Measurements from ENCODE around the gene CPAMD8. TPM values are rescaled to one million over a fixed set of nuclear protein-coding genes. Genes with fewer than 3 reads are reported as not detected.

Gene CPAMD8
- total and polyA plus RNA-seq, 5 experiments from 2014 or later, result 0.89 to 7.5 (median 2.1) TPM

DNA sequence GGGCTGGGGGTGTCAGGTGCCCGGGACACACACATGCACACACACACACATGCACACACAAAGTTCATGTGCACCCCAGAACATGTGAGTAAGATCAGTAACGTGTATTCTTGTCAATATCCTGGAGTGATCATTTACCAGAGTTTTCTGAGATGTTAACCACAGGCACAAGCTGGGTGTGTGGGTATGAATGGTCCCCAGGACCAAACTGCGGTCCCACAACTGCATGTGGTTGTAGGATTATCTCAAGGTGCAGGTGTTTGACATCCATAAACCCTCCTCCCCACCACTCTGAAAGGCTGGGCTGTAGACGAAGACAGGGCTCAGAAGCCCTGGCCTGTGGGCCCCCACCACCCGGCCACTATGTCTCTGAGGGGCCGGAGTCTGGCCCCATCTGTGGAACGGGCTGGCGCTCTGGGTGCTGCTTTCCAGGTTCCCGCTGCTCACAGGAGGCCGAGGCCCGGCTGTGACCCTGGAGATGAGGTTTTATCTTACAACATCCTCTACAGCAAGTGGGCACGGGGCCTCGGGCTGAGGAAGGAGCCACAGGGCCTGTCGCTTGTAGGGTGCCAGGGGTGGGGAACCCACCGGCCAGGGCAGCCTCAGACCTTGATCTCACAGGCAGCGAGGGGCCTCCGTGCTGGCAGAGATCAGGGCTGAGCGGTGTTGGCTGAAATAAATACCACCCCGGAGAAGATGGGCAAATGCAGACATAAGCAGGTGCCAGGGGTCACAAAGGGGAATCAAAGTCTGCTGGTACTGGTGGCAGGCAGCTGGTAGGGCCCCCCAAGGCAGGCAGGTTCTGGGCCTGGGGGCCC, 133.5 kb downstream of the CPAMD8 start:
- ATAC-seq, result no peak
- Mint-ChIP-seq H3K27ac (peak overlapping the region in 2 of 10 donors; percentile 13 to 53), H3K9me3 (no peaks in the 10 kb centered on the region), H3K27me3 (peaks cover 0 to 31% (median 5%) of the 10 kb centered on the region in 5 donors), H3K4me3 (peak overlapping the region in 5 of 10 donors; percentile 26 to 63 (median 48)), H3K4me1 (peaks cover 12 to 39% (median 30%) of the 10 kb centered on the region in 4 donors), H3K36me3 (no peaks in the 10 kb centered on the region)
- no peak for DNase-seq
- POLR2A ChIA-PET, result interaction anchor here (0.6 kb wide), 1 partner anchor 17 kb away, joined by 3 read pairs; no protein-coding TSS in a partner anchor

DNA sequence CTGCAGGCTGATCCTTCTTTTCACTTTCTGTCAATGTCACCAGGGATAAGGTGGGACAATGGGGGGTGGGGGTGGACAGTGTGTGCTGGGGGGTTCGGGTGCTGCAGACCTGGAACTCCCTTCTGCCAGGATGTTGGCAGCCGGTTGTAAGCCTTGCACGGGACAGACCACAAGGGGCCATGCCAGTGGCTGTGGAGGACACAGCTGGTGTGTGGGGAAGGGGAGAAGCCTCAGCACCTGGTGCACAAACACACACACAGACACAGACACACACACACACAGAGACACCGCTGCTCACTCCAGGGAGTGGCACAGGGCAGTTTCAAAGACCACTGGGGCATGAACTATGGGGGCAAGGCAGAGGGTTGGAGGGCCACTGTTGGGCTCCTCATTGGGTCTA, 134.2 kb downstream of the CPAMD8 start:
- POLR2A ChIA-PET, result no interaction called here
- Mint-ChIP-seq H3K27me3 (peaks cover 0 to 35% (median 5%) of the 10 kb centered on the region in 5 donors), H3K27ac (peak overlapping the region in 1 of 10 donors; percentile 29), H3K36me3 (no peaks in the 10 kb centered on the region), H3K4me3 (no peak overlapping the region), H3K9me3 (no peaks in the 10 kb centered on the region), H3K4me1 (peaks cover 12 to 36% (median 29%) of the 10 kb centered on the region in 4 donors)
- DNase-seq, result no peak
- ATAC-seq, result no peak

DNA sequence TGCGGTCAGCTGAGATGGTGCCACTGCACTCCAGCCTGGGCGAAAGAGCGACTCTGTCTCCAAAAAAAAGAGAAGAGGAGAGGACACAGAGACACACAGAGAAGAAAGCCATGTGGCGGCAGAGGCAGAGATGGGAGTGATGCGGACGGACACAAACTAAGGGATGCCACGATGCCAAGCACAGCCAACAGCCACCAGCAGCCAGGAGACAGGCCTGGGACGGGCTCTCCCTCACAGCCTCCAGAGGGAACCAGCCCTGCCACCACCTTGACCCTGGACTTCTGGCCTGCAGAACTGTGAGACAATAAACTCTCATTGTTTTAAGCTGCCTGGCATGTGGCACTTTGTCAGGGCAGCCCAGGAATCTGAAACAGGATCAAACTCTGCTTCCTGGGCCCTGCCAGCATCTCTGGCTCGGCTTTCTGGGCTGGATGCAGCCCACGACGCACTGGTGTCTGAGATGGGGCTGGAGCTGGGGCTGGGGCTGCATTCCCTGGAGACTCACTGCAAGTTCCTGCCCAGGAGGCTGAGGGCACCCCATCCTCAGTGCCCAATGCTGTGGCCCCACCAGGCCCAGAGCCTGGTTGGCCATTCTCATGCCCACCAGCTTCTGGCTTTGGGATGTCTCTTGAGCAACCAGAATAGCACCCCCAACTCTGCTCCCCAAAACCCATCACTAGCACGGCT, 134.8 kb downstream of the CPAMD8 start:
- POLR2A ChIA-PET, result no interaction called here
- H3K9me3 Mint-ChIP-seq, result no peaks in the 10 kb centered on the region
- no peak overlapping the region for H3K27ac Mint-ChIP-seq
- DNase-seq (no peak), ATAC-seq (no peak)
- H3K4me3 Mint-ChIP-seq, result no peak overlapping the region
- peaks cover 0 to 40% (median 5%) of the 10 kb centered on the region in 5 donors for H3K27me3 Mint-ChIP-seq
- H3K36me3 Mint-ChIP-seq, result no peaks in the 10 kb centered on the region
- H3K4me1 Mint-ChIP-seq, result peaks cover 12 to 36% (median 29%) of the 10 kb centered on the region in 4 donors

DNA sequence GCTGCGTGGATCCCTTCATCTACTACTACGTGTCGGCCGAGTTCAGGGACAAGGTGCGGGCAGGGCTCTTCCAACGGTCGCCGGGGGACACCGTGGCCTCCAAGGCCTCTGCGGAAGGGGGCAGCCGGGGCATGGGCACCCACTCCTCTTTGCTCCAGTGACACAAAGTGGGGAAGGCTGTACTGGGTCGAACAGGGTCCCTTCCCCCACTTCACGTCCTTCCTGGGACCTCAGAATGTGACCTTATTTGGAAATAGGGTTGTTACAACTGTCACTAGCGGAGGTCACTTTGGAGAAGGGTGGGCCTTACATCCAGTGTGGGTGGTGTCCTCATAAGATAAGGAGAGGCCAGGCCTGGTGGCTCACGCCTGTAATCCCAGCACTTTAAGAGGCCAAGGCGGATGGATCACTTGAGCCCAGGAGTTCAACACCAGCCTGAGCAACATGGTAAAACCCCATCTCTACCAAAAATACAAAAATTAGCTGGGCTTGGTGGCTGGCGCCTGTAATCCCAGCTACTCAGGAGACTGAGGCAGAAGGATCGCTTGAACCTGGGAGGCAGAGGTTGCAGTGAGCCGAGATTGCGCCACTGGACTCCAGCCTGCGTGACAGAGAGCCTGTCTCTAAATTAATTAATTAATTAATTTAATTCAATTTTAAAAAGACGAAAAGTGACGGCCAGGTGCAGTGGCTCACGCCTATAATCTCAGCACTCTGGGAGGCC, 136.0 kb downstream of the CPAMD8 start:
- DNase-seq (no peak), ATAC-seq (no peak)
- POLR2A ChIA-PET, result no interaction called here
- Mint-ChIP-seq H3K4me3 (no peak overlapping the region), H3K36me3 (no peaks in the 10 kb centered on the region), H3K27ac (peak overlapping the region in 1 of 10 donors; percentile 44), H3K9me3 (no peaks in the 10 kb centered on the region), H3K27me3 (peaks cover 0 to 40% (median 5%) of the 10 kb centered on the region in 5 donors), H3K4me1 (peaks cover 12 to 36% (median 27%) of the 10 kb centered on the region in 4 donors)

DNA sequence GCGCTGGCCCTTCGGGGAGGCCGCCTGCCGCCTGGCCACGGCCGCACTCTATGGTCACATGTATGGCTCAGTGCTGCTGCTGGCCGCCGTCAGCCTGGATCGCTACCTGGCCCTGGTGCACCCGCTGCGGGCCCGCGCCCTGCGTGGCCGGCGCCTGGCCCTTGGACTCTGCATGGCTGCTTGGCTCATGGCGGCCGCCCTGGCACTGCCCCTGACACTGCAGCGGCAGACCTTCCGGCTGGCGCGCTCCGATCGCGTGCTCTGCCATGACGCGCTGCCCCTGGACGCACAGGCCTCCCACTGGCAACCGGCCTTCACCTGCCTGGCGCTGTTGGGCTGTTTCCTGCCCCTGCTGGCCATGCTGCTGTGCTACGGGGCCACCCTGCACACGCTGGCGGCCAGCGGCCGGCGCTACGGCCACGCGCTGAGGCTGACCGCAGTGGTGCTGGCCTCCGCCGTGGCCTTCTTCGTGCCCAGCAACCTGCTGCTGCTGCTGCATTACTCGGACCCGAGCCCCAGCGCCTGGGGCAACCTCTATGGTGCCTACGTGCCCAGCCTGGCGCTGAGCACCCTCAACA, 136.6 kb downstream of the CPAMD8 start:
- DNase-seq, result no peak
- POLR2A ChIA-PET, result no interaction called here
- Mint-ChIP-seq H3K36me3 (no peaks in the 10 kb centered on the region), H3K9me3 (peaks cover 0 to 5% (median 0%) of the 10 kb centered on the region in 9 donors), H3K4me3 (no peak overlapping the region), H3K4me1 (peaks cover 10 to 33% (median 21%) of the 10 kb centered on the region in 4 donors), H3K27me3 (peaks cover 0 to 37% (median 2%) of the 10 kb centered on the region in 5 donors), H3K27ac (no peak overlapping the region)
- ATAC-seq, result no peak

DNA sequence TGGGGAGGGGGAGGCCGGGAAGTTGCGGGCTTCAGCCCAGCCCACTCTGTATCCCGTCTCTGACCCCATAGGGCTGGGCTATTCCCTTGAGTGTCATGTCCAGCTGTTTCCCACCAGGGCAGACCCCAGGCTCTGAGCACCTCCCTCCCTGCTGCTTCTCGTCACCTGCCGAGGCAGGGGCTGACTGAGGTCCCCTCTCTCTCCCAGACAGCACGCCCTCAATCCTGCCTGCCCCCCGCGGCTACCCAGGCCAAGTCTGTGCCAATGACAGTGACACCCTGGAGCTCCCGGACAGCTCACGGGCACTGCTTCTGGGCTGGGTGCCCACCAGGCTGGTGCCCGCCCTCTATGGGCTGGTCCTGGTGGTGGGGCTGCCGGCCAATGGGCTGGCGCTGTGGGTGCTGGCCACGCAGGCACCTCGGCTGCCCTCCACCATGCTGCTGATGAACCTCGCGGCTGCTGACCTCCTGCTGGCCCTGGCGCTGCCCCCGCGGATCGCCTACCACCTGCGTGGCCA, 137.2 kb downstream of the CPAMD8 start:
- POLR2A ChIA-PET, result no interaction called here

DNA sequence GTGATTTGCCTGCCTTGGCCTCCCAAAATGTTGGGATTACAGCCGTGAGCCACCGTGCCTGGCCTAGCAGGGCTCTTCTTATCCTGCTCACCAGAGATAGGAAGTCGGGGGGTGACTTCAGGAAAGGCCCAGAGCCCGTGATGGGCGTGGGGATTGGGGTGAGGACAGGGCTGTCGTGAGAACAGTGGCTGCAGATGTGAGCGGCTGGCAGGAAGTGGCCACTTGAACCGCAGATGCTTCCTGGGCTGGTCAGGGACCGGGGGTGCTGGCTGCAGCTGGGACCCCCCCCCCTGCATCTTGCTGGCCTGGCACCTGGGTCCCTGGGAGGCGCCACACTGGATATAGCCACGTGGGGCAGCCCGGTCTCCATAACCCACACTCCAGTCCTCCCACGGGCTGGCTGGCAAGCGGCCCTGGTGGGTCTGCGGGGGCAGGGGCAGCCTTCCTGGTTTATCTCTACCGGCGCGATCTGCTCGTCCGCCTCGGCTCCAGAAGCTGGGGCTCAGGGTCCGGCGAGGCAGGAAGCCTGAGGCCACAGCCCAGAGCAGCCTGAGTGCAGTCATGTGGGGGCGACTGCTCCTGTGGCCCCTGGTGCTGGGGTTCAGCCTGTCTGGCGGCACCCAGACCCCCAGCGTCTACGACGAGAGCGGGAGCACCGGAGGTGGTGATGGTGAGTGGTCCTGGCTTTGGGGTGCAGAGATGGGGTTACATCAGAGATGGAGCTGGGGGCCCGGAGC, 137.8 kb downstream of the CPAMD8 start, which contains the start of gene F2RL3:
TSS of gene F2RL3 (plus strand) at position 371 of the 737 bp plus-strand sequence. CDS start at position 562, 191 bp downstream.
- no peaks in the 10 kb centered on the region for H3K36me3 Mint-ChIP-seq
- peak within 1 kb of the TSS in 1 of 10 donors; percentile 68 for H3K27ac Mint-ChIP-seq
- peaks cover 0 to 38% (median 2%) of the 10 kb centered on the region in 5 donors for H3K27me3 Mint-ChIP-seq
- POLR2A ChIA-PET, result no interaction called here
- ATAC-seq (peak in 1 of 2 donors; percentile 25), DNase-seq (no peak)
- H3K4me3 Mint-ChIP-seq, result peak within 1 kb of the TSS in 2 of 10 donors; percentile 25 to 28
- peaks cover 10 to 27% (median 19%) of the 10 kb centered on the region in 4 donors for H3K4me1 Mint-ChIP-seq
- peaks cover 0 to 8% (median 0%) of the 10 kb centered on the region in 9 donors for H3K9me3 Mint-ChIP-seq

More for the DNA sequence above, 137.2 kb downstream of the CPAMD8 start:
- Mint-ChIP-seq H3K27ac (no peak overlapping the region), H3K4me1 (peaks cover 10 to 33% (median 21%) of the 10 kb centered on the region in 4 donors), H3K4me3 (peak overlapping the region in 1 of 10 donors; percentile 25), H3K36me3 (no peaks in the 10 kb centered on the region), H3K9me3 (peaks cover 0 to 6% (median 0%) of the 10 kb centered on the region in 9 donors), H3K27me3 (peaks cover 0 to 37% (median 2%) of the 10 kb centered on the region in 5 donors)
- ATAC-seq, result no peak
- DNase-seq, result no peak

DNA sequence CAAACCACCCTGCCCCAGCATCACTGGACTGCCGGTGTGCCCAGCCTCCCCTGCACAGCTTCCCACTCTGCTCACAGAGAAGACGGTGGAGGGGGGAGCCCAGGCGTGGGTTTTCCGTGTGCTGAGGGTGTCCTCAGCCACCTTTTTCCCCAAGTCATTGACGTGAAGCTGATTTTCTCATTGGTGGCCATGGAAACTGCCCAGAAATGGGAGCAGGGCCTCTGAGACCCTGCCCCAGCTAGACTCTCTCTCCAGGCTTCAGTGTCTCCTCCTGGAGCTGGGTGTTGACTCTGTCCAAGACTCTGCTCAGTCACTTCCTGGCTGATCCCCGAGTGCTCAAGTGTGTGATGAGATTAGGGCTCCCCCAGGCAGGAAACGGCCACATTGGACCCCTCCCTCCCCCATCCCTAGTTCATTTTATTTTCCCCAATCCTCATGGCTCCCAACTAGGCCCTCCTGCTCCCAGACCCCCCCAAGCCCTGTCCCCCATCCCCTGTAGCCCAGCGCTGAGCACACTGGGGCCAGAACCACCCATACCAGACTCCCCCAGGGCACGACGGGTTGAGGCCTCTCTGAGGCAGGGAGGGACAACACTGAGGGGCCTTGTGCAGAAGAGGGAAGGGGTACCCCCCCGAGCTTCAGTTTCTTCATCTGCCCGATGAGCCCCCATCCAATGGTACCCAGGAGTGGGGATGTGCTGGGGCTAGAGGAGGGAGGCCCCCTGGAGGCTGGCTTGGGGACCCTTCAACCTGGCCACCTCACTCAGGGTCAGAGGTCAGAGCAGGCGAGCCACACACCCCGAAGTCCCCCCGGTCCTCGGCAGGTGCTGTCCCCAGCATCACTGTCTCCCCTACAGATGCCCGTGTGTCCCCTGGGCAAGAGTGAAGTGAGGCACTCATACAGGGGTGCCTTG, 139.0 kb downstream of the CPAMD8 start:
- Mint-ChIP-seq H3K4me3 (no peak overlapping the region), H3K9me3 (peaks cover 0 to 20% (median 8%) of the 10 kb centered on the region in 9 donors), H3K27ac (no peak overlapping the region), H3K27me3 (peaks cover 0 to 36% (median 4%) of the 10 kb centered on the region in 5 donors), H3K36me3 (peaks cover 2 to 6% (median 6%) of the 10 kb centered on the region in 3 donors), H3K4me1 (peaks cover 5 to 16% (median 9%) of the 10 kb centered on the region in 4 donors)
- no peak for DNase-seq
- POLR2A ChIA-PET, result no interaction called here
- no peak for ATAC-seq

DNA sequence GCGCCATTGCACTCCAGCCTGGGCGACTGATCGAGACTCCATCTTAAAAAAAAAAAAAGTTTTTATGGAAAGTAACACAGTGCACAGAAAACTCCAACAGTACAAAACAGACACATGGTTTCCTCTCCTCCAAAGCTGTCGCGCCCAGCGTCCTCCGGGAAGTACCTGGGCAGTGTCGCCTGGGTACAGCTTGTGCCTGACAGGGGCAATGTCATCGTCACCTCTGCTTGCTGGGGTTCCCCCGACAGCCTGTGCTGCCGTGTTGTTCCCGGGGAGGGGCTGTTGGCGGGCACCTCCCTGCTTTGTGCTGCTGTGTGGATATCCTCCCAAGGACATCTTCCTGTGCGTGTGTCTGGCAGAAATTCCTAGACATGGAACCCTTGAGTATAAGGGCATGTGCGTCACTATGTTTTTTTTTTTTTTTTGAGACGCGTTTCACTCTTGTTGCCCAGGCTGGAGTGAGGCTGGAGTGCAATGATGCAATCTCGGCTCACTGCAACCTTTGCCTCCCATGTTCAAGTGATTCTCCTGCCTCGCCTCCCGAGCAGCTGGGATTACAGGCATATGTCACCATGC, 140.2 kb downstream of the CPAMD8 start:
- Mint-ChIP-seq H3K36me3 (peaks cover 2 to 14% (median 14%) of the 10 kb centered on the region in 3 donors), H3K27ac (no peak overlapping the region), H3K9me3 (peaks cover 3 to 31% (median 18%) of the 10 kb centered on the region in 9 donors), H3K4me1 (peaks cover 5 to 13% (median 9%) of the 10 kb centered on the region in 4 donors), H3K4me3 (no peak overlapping the region), H3K27me3 (peaks cover 0 to 29% (median 4%) of the 10 kb centered on the region in 5 donors)
- DNase-seq (no peak), ATAC-seq (no peak)
- POLR2A ChIA-PET, result no interaction called here

DNA sequence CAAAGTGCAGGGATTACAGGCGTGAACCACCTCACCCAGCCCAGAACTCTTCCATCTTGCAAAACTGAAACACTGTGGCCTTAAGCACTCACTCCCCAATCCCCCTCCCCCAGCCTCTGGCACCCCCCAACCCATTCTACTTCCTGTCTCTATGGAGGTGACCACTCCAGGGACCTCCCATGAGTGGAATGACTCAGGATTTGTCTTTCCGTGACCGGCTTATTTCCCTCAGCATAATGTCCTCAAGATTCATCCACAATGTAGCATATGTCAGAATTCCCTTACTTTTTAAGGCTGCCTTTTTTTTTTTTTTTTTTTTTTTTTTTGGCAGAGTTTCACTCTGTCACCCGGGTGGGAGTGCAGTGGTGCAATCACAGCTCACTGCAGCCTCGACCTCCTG, 141.4 kb downstream of the CPAMD8 start:
- H3K27me3 Mint-ChIP-seq, result peaks cover 0 to 27% (median 4%) of the 10 kb centered on the region in 5 donors
- no peak overlapping the region for H3K27ac Mint-ChIP-seq
- H3K4me3 Mint-ChIP-seq, result no peak overlapping the region
- DNase-seq (no peak), ATAC-seq (no peak)
- peaks cover 3 to 34% (median 18%) of the 10 kb centered on the region in 9 donors for H3K9me3 Mint-ChIP-seq
- H3K36me3 Mint-ChIP-seq, result peaks cover 13 to 24% (median 17%) of the 10 kb centered on the region in 3 donors
- H3K4me1 Mint-ChIP-seq, result peaks cover 5 to 13% (median 7%) of the 10 kb centered on the region in 4 donors
- POLR2A ChIA-PET, result no interaction called here

Measured in naive thymus-derived CD8-positive, alpha-beta T cell (primary cell).